H9 (cell line): ENCODE data around the gene SARNP. TPM values are rescaled to one million over a fixed set of nuclear protein-coding genes. Genes with fewer than 3 reads are reported as not detected.

Experiments used
- DNase-seq: peaks from one replicate; pipeline ENCODE4 v3.0.0-alpha.2; 2017
- H2AFZ ChIP-seq: one replicate; pipeline ENCODE4 v1.6.1; 2013; ENCODE audit warnings: mild to moderate bottlenecking, low read length, control low read depth, moderate library complexity
- H2AK5ac ChIP-seq: 2 replicates; pipeline ENCODE4 v1.6.1; 2013; ENCODE audit warnings: low read length, control low read depth, mixed read lengths; ENCODE audit not compliant: insufficient read length
- H2BK120ac ChIP-seq: one replicate; pipeline ENCODE4 v1.6.1; 2013; ENCODE audit warnings: low read depth, mild to moderate bottlenecking, low read length, control low read depth, inconsistent platforms; ENCODE audit not compliant: poor library complexity, severe bottlenecking
- H2BK12ac ChIP-seq: 2 replicates; pipeline ENCODE4 v1.6.1; 2013; ENCODE audit warnings: low read length, control low read depth, mixed read lengths, low read depth; ENCODE audit not compliant: insufficient read length
- H2BK15ac ChIP-seq: 2 replicates; pipeline ENCODE4 v1.6.1; 2013; ENCODE audit warnings: low read depth, low read length, control low read depth
- H2BK20ac ChIP-seq: one replicate; pipeline ENCODE4 v1.6.1; 2013; ENCODE audit warnings: low read depth, mild to moderate bottlenecking, low read length, control low read depth, inconsistent platforms; ENCODE audit not compliant: poor library complexity, severe bottlenecking
- H2BK5ac ChIP-seq: 2 replicates; pipeline ENCODE4 v1.6.1; 2013; ENCODE audit warnings: low read length, control low read depth, mixed read lengths; ENCODE audit not compliant: insufficient read length
- H3K14ac ChIP-seq: 2 replicates; pipeline ENCODE4 v1.6.1; 2013; ENCODE audit warnings: low read length, control low read depth; ENCODE audit not compliant: insufficient read depth
- H3K18ac ChIP-seq: 2 replicates; pipeline ENCODE4 v1.6.1; 2013; ENCODE audit warnings: low read depth, mild to moderate bottlenecking, mixed read lengths, low read length, control low read depth; ENCODE audit not compliant: insufficient read length
- H3K23ac ChIP-seq: 2 replicates; pipeline ENCODE4 v1.6.1; 2013; ENCODE audit warnings: low read length, control low read depth, mixed read lengths, low read depth; ENCODE audit not compliant: insufficient read length
- H3K23me2 ChIP-seq: 2 replicates; pipeline ENCODE4 v1.6.1; 2013; ENCODE audit warnings: low read depth, mild to moderate bottlenecking, mixed read lengths, low read length, control low read depth; ENCODE audit not compliant: insufficient read length, poor library complexity, severe bottlenecking
- H3K27ac ChIP-seq: 2 replicates; pipeline ENCODE4 v1.5.1; 2013; ENCODE audit warnings: low read length, control low read depth, mixed read lengths, low read depth; ENCODE audit not compliant: insufficient read length
- H3K27me3 ChIP-seq: 2 replicates; pipeline ENCODE4 v1.6.1; 2013; ENCODE audit warnings: low read length, control low read depth, inconsistent platforms; ENCODE audit not compliant: insufficient read depth
- H3K4ac ChIP-seq: 2 replicates; pipeline ENCODE4 v1.6.1; 2013; ENCODE audit warnings: low read depth, mild to moderate bottlenecking, control low read depth, inconsistent platforms, low read length, moderate library complexity
- H3K4me1 ChIP-seq: 2 replicates; pipeline ENCODE4 v1.6.1; 2013; ENCODE audit warnings: low read length, control low read depth, inconsistent platforms; ENCODE audit not compliant: insufficient read depth
- H3K4me2 ChIP-seq: 2 replicates; pipeline ENCODE4 v1.6.1; 2013; ENCODE audit warnings: low read length, control low read depth, mixed read lengths; ENCODE audit not compliant: insufficient read length, insufficient read depth
- H3K56ac ChIP-seq: 2 replicates; pipeline ENCODE4 v1.6.1; 2013; ENCODE audit warnings: low read depth, mild to moderate bottlenecking, mixed read lengths, low read length, control low read depth; ENCODE audit not compliant: insufficient read length
- H3K79me1 ChIP-seq: 2 replicates; pipeline ENCODE4 v1.6.1; 2013; ENCODE audit warnings: low read depth, mild to moderate bottlenecking, moderate library complexity, low read length, control low read depth, inconsistent platforms; ENCODE audit not compliant: insufficient read depth, poor library complexity, severe bottlenecking
- H3K79me2 ChIP-seq: 2 replicates; pipeline ENCODE4 v1.6.1; 2013; ENCODE audit warnings: low read length, control low read depth, inconsistent platforms; ENCODE audit not compliant: insufficient read depth
- H3K9ac ChIP-seq: 2 replicates; pipeline ENCODE4 v1.6.1; 2013; ENCODE audit warnings: low read length, control low read depth, mixed read lengths; ENCODE audit not compliant: insufficient read length; ENCODE audit errors: extremely low read depth
- H3K9me3 ChIP-seq: one replicate; pipeline ENCODE4 v1.6.1; 2013; ENCODE audit warnings: low read depth, low read length, inconsistent platforms; ENCODE audit not compliant: control insufficient read depth
- H3T11ph ChIP-seq: one replicate; pipeline ENCODE4 v1.6.1; 2013; ENCODE audit warnings: mild to moderate bottlenecking, low read length, control low read depth, inconsistent platforms
- H4K20me1 ChIP-seq: one replicate; pipeline ENCODE4 v1.6.1; 2013; ENCODE audit not compliant: control insufficient read depth, insufficient read length, insufficient read depth
- H4K5ac ChIP-seq: 2 replicates; pipeline ENCODE4 v1.6.1; 2013; ENCODE audit warnings: low read depth, mild to moderate bottlenecking, mixed read lengths, low read length, control low read depth; ENCODE audit not compliant: insufficient read length
- H4K8ac ChIP-seq: replicated peaks from 2 replicates; pipeline ENCODE4 v1.6.1; 2013; ENCODE audit warnings: low read length, control low read depth, mixed read lengths, low read depth; ENCODE audit not compliant: insufficient read length
- H4K91ac ChIP-seq: 2 replicates; pipeline ENCODE4 v1.6.1; 2013; ENCODE audit warnings: low read depth, mild to moderate bottlenecking, moderate library complexity, mixed read lengths, low read length, control low read depth; ENCODE audit not compliant: insufficient read length
- H3K27ac Mint-ChIP-seq, 3 experiments: 2 replicates in 2 of 3; 3 replicates in 1 of 3; pipeline ENCODE4 v1.8.0; 2020 to 2021; ENCODE audit warnings: mixed read lengths in 3 of 3, mild to moderate bottlenecking in 1 of 3, moderate library complexity in 1 of 3
- H3K27me3 Mint-ChIP-seq: 2 replicates; pipeline ENCODE4 v1.8.0; 2021; ENCODE audit warnings: low read depth, mild to moderate bottlenecking, moderate library complexity, mixed read lengths
- H3K36me3 Mint-ChIP-seq, 3 experiments: 2 replicates in 2 of 3; 3 replicates in 1 of 3; pipeline ENCODE4 v1.8.0; 2020 to 2021; ENCODE audit warnings: low read depth in 3 of 3, mixed read lengths in 3 of 3; ENCODE audit not compliant: insufficient read depth in 1 of 3
- H3K4me1 Mint-ChIP-seq, 2 experiments: 2 replicates each; pipeline ENCODE4 v1.8.0; 2020; ENCODE audit warnings: mixed read lengths in 2 of 2
- H3K4me3 Mint-ChIP-seq, 2 experiments: 2 replicates in 1 of 2; 3 replicates in 1 of 2; pipeline ENCODE4 v1.8.0; 2020 to 2021; ENCODE audit warnings: mild to moderate bottlenecking in 2 of 2, mixed read lengths in 2 of 2, moderate library complexity in 1 of 2
- H3K9me3 Mint-ChIP-seq, 2 experiments: 2 replicates in 1 of 2; 3 replicates in 1 of 2; pipeline ENCODE4 v1.8.0; 2020; ENCODE audit warnings: mild to moderate bottlenecking in 2 of 2, mixed read lengths in 2 of 2, moderate library complexity in 1 of 2
- WGBS: extraction: QIAGEN DNeasy Blood & Tissue Kit; methylation state at CpG from one replicate; pipeline ENCODE4 v1.1.7; 2013; ENCODE audit warnings: missing lambda C conversion rate, low lambda C conversion rate, mixed read lengths; ENCODE audit not compliant: insufficient read length; ENCODE audit errors: extremely low coverage; 5-methylcytosine and 5-hydroxymethylcytosine counted together
- total RNA-seq: library from RNA; stranded (reverse); gene quantifications from 2 replicates; pipeline ENCODE4 v1.2.1, GENCODE V29; 2021
- TF ChIP-seq, protein P1 (sequence below): fragments of 200-600 bp; sonication (generic); conservative IDR thresholded peaks from 3 replicates; pipeline ENCODE4 v1.8.0; 2021; ENCODE audit warnings: antibody characterized with exemption, mild to moderate bottlenecking

SARNP gene
- total RNA-seq, 1 experiment from 2014 or later, result 127 TPM

DNA sequence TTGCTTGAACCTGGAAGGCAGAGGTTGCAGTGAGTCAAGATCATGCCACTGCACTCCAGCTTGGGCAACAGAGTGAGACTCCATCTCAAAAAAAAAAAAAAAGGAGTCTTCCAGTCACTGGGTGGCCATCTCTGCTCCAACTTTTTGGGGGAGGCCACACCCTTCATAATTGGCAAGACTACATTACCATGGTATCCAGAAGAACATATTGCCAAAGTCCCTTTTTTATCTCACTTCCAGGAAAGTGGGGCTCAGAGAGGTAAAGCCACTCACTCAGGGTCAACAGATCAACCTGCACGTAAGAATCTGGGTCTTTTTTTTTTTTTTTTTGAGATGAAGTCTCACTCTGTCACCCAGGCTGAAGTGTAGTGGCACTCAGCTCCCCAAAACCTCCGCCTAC lies 83.7 kb downstream of the SARNP start:
- no peak overlapping the region for H2BK15ac ChIP-seq
- Mint-ChIP-seq H3K27ac (no peak overlapping the region; a peak in 1 of 7 replicates), H3K4me1 (peaks cover 34 to 38% of the 10 kb centered on the region in 2 experiments), H3K36me3 (no peaks in the 10 kb centered on the region; a peak in 1 of 7 replicates), H3K27me3 (no peaks in the 10 kb centered on the region; the same call in 1 of the 2 replicates), H3K9me3 (no peaks in the 10 kb centered on the region; a peak in 1 of 5 replicates), H3K4me3 (no peak overlapping the region)
- no peaks in the 10 kb centered on the region for H3K79me1 ChIP-seq
- H3K27me3 ChIP-seq, result no peaks in the 10 kb centered on the region
- no peak overlapping the region for H3K4me2 ChIP-seq
- H3K4ac ChIP-seq, result no peak overlapping the region
- H2BK12ac ChIP-seq, result no peak overlapping the region
- no peak overlapping the region for H3K56ac ChIP-seq
- H2AK5ac ChIP-seq, result no peak overlapping the region
- no peak overlapping the region for H3K14ac ChIP-seq
- no peak overlapping the region for H4K91ac ChIP-seq
- no peaks in the 10 kb centered on the region for H3K79me2 ChIP-seq
- TF ChIP-seq, protein P1, sequence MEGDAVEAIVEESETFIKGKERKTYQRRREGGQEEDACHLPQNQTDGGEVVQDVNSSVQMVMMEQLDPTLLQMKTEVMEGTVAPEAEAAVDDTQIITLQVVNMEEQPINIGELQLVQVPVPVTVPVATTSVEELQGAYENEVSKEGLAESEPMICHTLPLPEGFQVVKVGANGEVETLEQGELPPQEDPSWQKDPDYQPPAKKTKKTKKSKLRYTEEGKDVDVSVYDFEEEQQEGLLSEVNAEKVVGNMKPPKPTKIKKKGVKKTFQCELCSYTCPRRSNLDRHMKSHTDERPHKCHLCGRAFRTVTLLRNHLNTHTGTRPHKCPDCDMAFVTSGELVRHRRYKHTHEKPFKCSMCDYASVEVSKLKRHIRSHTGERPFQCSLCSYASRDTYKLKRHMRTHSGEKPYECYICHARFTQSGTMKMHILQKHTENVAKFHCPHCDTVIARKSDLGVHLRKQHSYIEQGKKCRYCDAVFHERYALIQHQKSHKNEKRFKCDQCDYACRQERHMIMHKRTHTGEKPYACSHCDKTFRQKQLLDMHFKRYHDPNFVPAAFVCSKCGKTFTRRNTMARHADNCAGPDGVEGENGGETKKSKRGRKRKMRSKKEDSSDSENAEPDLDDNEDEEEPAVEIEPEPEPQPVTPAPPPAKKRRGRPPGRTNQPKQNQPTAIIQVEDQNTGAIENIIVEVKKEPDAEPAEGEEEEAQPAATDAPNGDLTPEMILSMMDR, result no peak
- DNase-seq, result no peak
- no peak overlapping the region for H3K18ac ChIP-seq
- H2AFZ ChIP-seq, result no peak overlapping the region
- H3K9me3 ChIP-seq, result no peaks in the 10 kb centered on the region
- no peak overlapping the region for H2BK5ac ChIP-seq
- peaks cover 16% of the 10 kb centered on the region for H3K23me2 ChIP-seq
- no peak overlapping the region for H3K23ac ChIP-seq
- H2BK20ac ChIP-seq, result no peak overlapping the region
- no peak overlapping the region for H4K5ac ChIP-seq
- no peak overlapping the region for H4K8ac ChIP-seq
- no peak overlapping the region for H2BK120ac ChIP-seq
- no peak overlapping the region for H3K27ac ChIP-seq
- no peaks in the 10 kb centered on the region; the same call in 1 of the 2 replicates for H3K4me1 ChIP-seq
- H4K20me1 ChIP-seq, result peaks cover 2% of the 10 kb centered on the region
- no peak overlapping the region for H3K9ac ChIP-seq
- WGBS, result no CpG with 5 or more reads among the region's 2 CpGs
- no peak overlapping the region for H3T11ph ChIP-seq
